ENCODE data around the gene PRND. TPM values are rescaled to one million over a fixed set of nuclear protein-coding genes. Genes with fewer than 3 reads are reported as not detected.

PRND gene
- total RNA-seq, 1 experiment from 2014 or later, result not detected

GRCh38 chr20:4677846-4678245 is 43.9 kb upstream of the PRND start:
- Mint-ChIP-seq H3K27ac (ENCODE audit: low read depth, unreplicated experiment) (no peak overlapping the region), H3K36me3 (ENCODE audit: insufficient read depth, unreplicated experiment) (no peaks in the 10 kb centered on the region)
- BruUV-seq (replicated peaks), result no TSS peak

GRCh38 chr20:4681401-4681800 is 40.3 kb upstream of the PRND start:
- Mint-ChIP-seq H3K27ac (ENCODE audit: low read depth, unreplicated experiment) (peak overlapping the region; percentile 22), H3K4me3 (ENCODE audit: unreplicated experiment) (no peak overlapping the region), H3K36me3 (ENCODE audit: insufficient read depth, unreplicated experiment) (no peaks in the 10 kb centered on the region), H3K27me3 (ENCODE audit: insufficient read depth, unreplicated experiment) (no peaks in the 10 kb centered on the region), H3K9me3 (ENCODE audit: unreplicated experiment) (no peaks in the 10 kb centered on the region), H3K4me1 (ENCODE audit: insufficient read depth, unreplicated experiment) (peaks cover 32% of the 10 kb centered on the region)
- POLR2A ChIA-PET, result interaction anchor here (0.5 to 1.9 kb wide), 5 partner anchors 9 to 452 kb away, joined by 3 to 8 read pairs (median 4); no protein-coding TSS in a partner anchor
- BruUV-seq (replicated peaks), result no TSS peak
- CTCF ChIA-PET, result interaction anchor here (0.6 to 2.0 kb wide), 4 partner anchors 9 to 74 kb away, joined by 3 to 7 read pairs (median 3); partner anchors contain the start of gene PRND
- intact Hi-C loops (cut with micrococcal nuclease), result no loop called here
- no peak for TF ChIP-seq CTCF (IDR thresholded peaks at IDR 0.05; ENCODE audit: unreplicated experiment)
- DNase-seq (ENCODE audit: unreplicated experiment), result no peak

More at GRCh38 chr20:4677846-4678245, 43.9 kb upstream of the PRND start:
- intact Hi-C loops (cut with micrococcal nuclease), result no loop called here
- no peak overlapping the region for H3K4me3 Mint-ChIP-seq (ENCODE audit: unreplicated experiment)
- H3K9me3 Mint-ChIP-seq (ENCODE audit: unreplicated experiment), result no peaks in the 10 kb centered on the region
- TF ChIP-seq CTCF (IDR thresholded peaks at IDR 0.05; ENCODE audit: unreplicated experiment), result no peak
- ChIA-PET CTCF (no interaction called here), POLR2A (interaction anchor here (1.0 kb wide), 1 partner anchor 13 kb away, joined by 5 read pairs; no protein-coding TSS in a partner anchor)
- DNase-seq (ENCODE audit: unreplicated experiment), result no peak
- peaks cover 15% of the 10 kb centered on the region for H3K4me1 Mint-ChIP-seq (ENCODE audit: insufficient read depth, unreplicated experiment)
- no peaks in the 10 kb centered on the region for H3K27me3 Mint-ChIP-seq (ENCODE audit: insufficient read depth, unreplicated experiment)

GRCh38 chr20:4681991-4682401 is 39.7 kb upstream of the PRND start:
- BruUV-seq (replicated peaks), result no TSS peak
- CTCF ChIA-PET, result interaction anchor here (0.6 to 2.0 kb wide), 5 partner anchors 38 to 481 kb away, joined by 3 to 7 read pairs (median 3); no protein-coding TSS in a partner anchor
- H3K4me1 Mint-ChIP-seq (ENCODE audit: insufficient read depth, unreplicated experiment), result peaks cover 32% of the 10 kb centered on the region
- intact Hi-C loops (cut with micrococcal nuclease), result no loop called here
- H3K27ac Mint-ChIP-seq (ENCODE audit: low read depth, unreplicated experiment), result peak overlapping the region; percentile 22
- no peak for TF ChIP-seq CTCF (IDR thresholded peaks at IDR 0.05; ENCODE audit: unreplicated experiment)
- no peaks in the 10 kb centered on the region for H3K36me3 Mint-ChIP-seq (ENCODE audit: insufficient read depth, unreplicated experiment)
- DNase-seq (ENCODE audit: unreplicated experiment), result peak; percentile 90
- H3K9me3 Mint-ChIP-seq (ENCODE audit: unreplicated experiment), result no peaks in the 10 kb centered on the region
- no peak overlapping the region for H3K4me3 Mint-ChIP-seq (ENCODE audit: unreplicated experiment)
- H3K27me3 Mint-ChIP-seq (ENCODE audit: insufficient read depth, unreplicated experiment), result no peaks in the 10 kb centered on the region
- POLR2A ChIA-PET, result interaction anchor here (1.0 to 1.9 kb wide), 5 partner anchors 10 to 68 kb away, joined by 3 to 8 read pairs (median 4); no protein-coding TSS in a partner anchor

- Mint-ChIP-seq H3K27ac (ENCODE audit: low read depth, unreplicated experiment) (no peak overlapping the region), H3K27me3 (ENCODE audit: insufficient read depth, unreplicated experiment) (no peaks in the 10 kb centered on the region), H3K4me1 (ENCODE audit: insufficient read depth, unreplicated experiment) (peaks cover 36% of the 10 kb centered on the region), H3K4me3 (ENCODE audit: unreplicated experiment) (no peak overlapping the region), H3K36me3 (ENCODE audit: insufficient read depth, unreplicated experiment) (no peaks in the 10 kb centered on the region), H3K9me3 (ENCODE audit: unreplicated experiment) (no peaks in the 10 kb centered on the region)
- ChIA-PET POLR2A (interaction anchor here (1.0 to 1.9 kb wide), 5 partner anchors 11 to 69 kb away, joined by 3 to 8 read pairs (median 4); no protein-coding TSS in a partner anchor), CTCF (interaction anchor here (0.6 to 2.0 kb wide), 4 partner anchors 37 to 481 kb away, joined by 3 to 7 read pairs (median 4); no protein-coding TSS in a partner anchor)
- no peak for DNase-seq (ENCODE audit: unreplicated experiment)
- intact Hi-C loops (cut with micrococcal nuclease), result no loop called here
- no TSS peak for BruUV-seq (replicated peaks)
- TF ChIP-seq CTCF (IDR thresholded peaks at IDR 0.05; ENCODE audit: unreplicated experiment), result no peak
Measured at GRCh38 chr20:4682682-4683081, 39.0 kb upstream of the PRND start.
